ENCODE results near the gene PFN3.
A peak's percentile ranks its signal among the peaks of the same experiment; 100 is the strongest.
"Not testable (repeated sequence)": the region's sequence is repeated elsewhere in the genome, so short reads cannot be mapped to it uniquely, and the experiment has no call there.

Gene PFN3

DNA sequence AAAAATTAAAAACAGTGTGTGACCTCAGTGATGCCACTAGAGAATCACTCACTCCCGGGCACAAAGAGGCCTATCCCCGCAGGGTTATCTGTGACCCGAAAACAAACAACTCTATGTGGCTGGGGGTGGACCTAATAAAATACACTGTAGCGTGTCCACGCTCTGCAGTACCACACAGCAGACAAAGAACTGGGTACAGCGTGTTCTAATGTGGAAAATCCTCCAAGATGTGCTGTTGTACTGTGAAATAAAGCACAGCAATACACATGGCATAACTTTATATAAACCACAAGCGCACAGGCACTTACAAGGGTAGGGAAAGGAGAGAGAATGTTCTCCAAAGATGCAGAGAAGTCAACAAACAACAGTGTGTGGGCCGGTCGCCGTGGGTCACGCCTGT lies 24.4 kb downstream of the PFN3 start:
- CTCF ChIA-PET = no interaction called here
- no peak overlapping the region for H3K27ac ChIP-seq
- no peak for DNase-seq (ENCODE audit: low spot score)
- POLR2A ChIA-PET (ENCODE audit: low non-redundant PET) = no interaction called here
- TF ChIP-seq, protein P1, sequence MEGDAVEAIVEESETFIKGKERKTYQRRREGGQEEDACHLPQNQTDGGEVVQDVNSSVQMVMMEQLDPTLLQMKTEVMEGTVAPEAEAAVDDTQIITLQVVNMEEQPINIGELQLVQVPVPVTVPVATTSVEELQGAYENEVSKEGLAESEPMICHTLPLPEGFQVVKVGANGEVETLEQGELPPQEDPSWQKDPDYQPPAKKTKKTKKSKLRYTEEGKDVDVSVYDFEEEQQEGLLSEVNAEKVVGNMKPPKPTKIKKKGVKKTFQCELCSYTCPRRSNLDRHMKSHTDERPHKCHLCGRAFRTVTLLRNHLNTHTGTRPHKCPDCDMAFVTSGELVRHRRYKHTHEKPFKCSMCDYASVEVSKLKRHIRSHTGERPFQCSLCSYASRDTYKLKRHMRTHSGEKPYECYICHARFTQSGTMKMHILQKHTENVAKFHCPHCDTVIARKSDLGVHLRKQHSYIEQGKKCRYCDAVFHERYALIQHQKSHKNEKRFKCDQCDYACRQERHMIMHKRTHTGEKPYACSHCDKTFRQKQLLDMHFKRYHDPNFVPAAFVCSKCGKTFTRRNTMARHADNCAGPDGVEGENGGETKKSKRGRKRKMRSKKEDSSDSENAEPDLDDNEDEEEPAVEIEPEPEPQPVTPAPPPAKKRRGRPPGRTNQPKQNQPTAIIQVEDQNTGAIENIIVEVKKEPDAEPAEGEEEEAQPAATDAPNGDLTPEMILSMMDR (conservative IDR thresholded peaks at IDR 0.05; ENCODE audit: low read depth) = no peak

DNA sequence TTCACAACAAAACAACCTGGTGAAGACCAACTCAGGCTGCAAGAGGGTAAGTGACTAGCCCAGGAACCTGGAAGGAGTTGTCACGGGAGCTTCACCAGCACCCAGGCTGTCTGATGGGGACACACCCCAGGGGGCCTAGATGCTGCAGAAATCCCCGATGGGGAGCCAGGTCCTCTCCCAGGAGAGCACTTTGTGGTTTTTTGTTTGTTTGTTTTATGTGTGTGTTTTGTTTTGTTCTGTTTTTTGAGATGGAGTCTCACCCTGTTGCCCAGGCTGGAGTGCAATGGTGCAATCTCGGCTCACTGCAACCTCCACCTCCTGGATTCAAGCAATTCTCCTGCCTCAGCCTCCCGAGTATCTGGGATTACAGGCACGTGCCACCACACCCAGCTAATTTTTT lies 24.9 kb downstream of the PFN3 start:
- CTCF ChIA-PET; DNase-seq (ENCODE audit: low spot score); POLR2A ChIA-PET (ENCODE audit: low non-redundant PET): not testable (repeated sequence)
- peak overlapping the region; percentile 89 for H3K27ac ChIP-seq

DNA sequence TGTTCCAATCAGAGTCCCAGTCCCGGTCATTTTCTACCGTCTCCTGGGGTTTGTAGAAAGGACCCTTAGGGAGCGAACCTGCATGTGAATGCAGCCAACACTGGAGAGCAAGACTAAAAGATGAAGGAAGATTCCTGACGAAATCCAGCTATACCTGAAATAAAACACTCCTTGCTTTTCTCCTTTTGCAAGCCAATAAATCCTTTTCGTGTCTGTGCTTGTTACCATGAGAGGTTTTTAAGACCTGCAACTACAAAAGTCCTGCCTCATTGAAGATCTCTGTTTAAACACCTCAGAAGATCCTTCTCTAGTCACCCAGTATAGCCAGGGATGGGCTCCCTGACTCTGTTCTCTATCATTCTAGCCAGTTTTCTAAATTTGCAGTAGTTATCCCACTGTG lies 26.2 kb downstream of the PFN3 start:
- DNase-seq (ENCODE audit: low spot score) = no peak
- TF ChIP-seq, protein P1 (conservative IDR thresholded peaks at IDR 0.05; ENCODE audit: low read depth) = no peak
- ChIA-PET CTCF (interaction anchor here (1.7 to 6.7 kb wide), 2 partner anchors 12 to 29 kb away, joined by 4 to 76 read pairs; no protein-coding TSS in a partner anchor), POLR2A (ENCODE audit: low non-redundant PET) (interaction anchor here (0.8 kb wide), 1 partner anchor 29 kb away, joined by 3 read pairs; no protein-coding TSS in a partner anchor)
- peak overlapping the region; percentile 89 for H3K27ac ChIP-seq

DNA sequence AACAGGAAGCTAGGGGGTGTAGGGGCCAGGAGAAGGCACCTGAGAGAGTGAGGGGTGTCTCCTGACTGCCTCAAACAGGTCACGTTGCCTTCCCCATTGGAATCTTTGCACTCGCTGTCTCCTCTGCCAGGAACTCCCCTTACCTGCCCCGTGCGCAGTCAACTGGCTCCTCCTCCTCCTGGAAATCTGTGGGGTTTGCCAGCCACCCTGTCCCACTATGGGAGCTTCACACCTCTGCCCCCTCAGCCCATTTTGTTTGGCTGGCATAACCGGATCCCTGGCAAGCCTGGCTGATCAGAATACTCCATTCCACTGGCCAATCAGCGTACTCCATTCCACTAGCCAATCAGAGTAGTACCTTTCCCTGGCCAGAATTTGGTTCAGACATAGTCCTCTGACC lies 26.7 kb downstream of the PFN3 start:
- no peak for DNase-seq (ENCODE audit: low spot score)
- ChIA-PET POLR2A (ENCODE audit: low non-redundant PET) (interaction anchor here (0.5 to 0.8 kb wide), 2 partner anchors 10 to 29 kb away, joined by 3 read pairs; no protein-coding TSS in a partner anchor), CTCF (interaction anchor here (1.7 to 6.7 kb wide), 2 partner anchors 12 to 30 kb away, joined by 4 to 76 read pairs; no protein-coding TSS in a partner anchor)
- TF ChIP-seq, protein P1 (conservative IDR thresholded peaks at IDR 0.05; ENCODE audit: low read depth) = no peak
- peak overlapping the region; percentile 89 for H3K27ac ChIP-seq

DNA sequence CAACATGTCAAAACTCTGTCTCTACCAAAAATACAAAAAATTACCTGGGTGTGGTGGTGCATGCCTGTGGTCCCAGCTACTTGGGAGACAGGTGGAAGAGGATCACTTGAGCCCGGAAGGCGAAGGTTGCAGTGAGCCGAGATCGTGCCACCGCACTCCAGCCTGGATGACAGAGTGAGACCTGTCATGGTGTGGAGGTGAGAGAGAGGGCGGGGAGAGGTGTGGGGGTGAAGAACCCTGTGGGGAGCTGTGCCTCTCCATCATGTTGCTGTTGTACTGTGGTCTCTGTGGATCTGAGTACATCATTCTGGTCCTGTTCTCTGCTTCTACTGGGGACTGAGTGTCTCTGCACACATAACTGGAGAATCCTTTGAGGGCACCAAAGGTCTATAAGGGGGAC lies 27.6 kb downstream of the PFN3 start:
- TF ChIP-seq, protein P1 (conservative IDR thresholded peaks at IDR 0.05; ENCODE audit: low read depth) = no peak
- ChIA-PET POLR2A (ENCODE audit: low non-redundant PET) (no interaction called here), CTCF (interaction anchor here (0.6 to 6.7 kb wide), 6 partner anchors 13 to 644 kb away, joined by 3 to 76 read pairs (median 3); no protein-coding TSS in a partner anchor)
- no peak for DNase-seq (ENCODE audit: low spot score)
- peak overlapping the region; percentile 89 for H3K27ac ChIP-seq

DNA sequence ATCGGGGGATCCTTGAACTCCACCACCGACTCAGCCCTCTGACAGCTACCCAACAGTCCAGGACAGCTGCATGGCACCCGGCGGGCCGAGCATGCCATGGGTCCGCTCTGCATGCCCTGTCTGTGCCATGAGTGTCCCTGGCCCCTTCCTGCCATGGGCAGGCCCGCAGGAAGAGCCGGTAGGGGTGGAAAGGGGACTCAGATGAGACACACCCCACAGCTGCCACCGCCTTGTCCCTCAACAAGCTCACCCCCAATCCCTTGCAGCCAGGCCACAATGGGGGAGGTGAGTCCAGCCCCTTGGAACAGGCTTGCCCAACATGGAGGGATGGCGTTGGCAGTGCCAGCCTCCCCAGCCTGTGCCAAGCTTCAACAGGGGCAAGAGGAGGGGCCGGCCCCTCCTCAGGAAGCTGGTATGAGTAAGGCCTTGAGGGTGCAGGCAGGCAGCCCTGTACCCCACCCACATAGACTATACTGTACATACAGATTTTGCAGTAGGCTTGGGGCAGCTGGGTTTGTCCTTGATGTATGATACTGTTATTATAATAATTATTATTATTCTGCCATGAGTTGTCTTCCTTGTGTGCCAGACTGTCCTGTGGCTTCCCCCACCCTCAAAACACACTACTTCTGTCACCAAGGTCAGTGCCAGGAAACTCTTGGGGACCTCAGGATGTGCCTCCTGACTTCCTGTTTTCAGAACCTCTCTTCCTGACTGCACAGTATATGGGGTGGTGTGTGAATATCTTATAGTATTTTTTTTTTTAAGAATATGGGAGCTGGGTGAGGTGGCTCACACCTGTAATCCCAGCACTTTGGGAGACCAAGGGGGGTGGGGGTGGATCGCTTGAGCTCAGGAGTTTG lies 28.2 kb downstream of the PFN3 start:
- DNase-seq (ENCODE audit: low spot score) = no peak
- peak overlapping the region; percentile 89 for H3K27ac ChIP-seq
- TF ChIP-seq, protein P1 (conservative IDR thresholded peaks at IDR 0.05; ENCODE audit: low read depth) = no peak
- ChIA-PET POLR2A (ENCODE audit: low non-redundant PET) (interaction anchor here (2.7 kb wide), 1 partner anchor 17 kb away, joined by 15 read pairs; no protein-coding TSS in a partner anchor), CTCF (interaction anchor here (0.5 to 6.7 kb wide), 10 partner anchors 10 to 127 kb away, joined by 3 to 76 read pairs (median 4); no protein-coding TSS in a partner anchor)
